WTC11 (cell line): ENCODE measurements around the gene MALAT1.

Experiments used
- IRF2 ChIP-seq: sonication (generic); formaldehyde crosslinking; IDR thresholded peaks from 2 replicates; pipeline ENCODE4 v1.8.0; 2022; ENCODE audit warnings: low read depth, missing genetic modification reagents, borderline replicate concordance
- NR3C1 ChIP-seq: sonication (generic); formaldehyde crosslinking; conservative IDR thresholded peaks from 2 replicates; pipeline ENCODE4 v1.8.1; 2023; ENCODE audit warnings: low read depth, mild to moderate bottlenecking, missing genetic modification reagents
- SP1 ChIP-seq: sonication (generic); formaldehyde crosslinking; conservative IDR thresholded peaks from 2 replicates; pipeline ENCODE4 v1.8.1; 2022; ENCODE audit warnings: missing genetic modification reagents
- TEAD4 ChIP-seq: sonication (generic); formaldehyde crosslinking; IDR thresholded peaks from 2 replicates; pipeline ENCODE4 v1.8.0; 2022; ENCODE audit warnings: mild to moderate bottlenecking, missing genetic modification reagents
- TP53 ChIP-seq: sonication (generic); formaldehyde crosslinking; IDR thresholded peaks from 2 replicates; pipeline ENCODE4 v1.8.1; 2023; ENCODE audit warnings: mild to moderate bottlenecking, missing genetic modification reagents
- TF ChIP-seq, protein P1 (sequence below): fragments of 200-600 bp; IDR thresholded peaks from 2 replicates; pipeline ENCODE4 v1.8.0; 2022; ENCODE audit warnings: antibody characterized with exemption

DNA sequence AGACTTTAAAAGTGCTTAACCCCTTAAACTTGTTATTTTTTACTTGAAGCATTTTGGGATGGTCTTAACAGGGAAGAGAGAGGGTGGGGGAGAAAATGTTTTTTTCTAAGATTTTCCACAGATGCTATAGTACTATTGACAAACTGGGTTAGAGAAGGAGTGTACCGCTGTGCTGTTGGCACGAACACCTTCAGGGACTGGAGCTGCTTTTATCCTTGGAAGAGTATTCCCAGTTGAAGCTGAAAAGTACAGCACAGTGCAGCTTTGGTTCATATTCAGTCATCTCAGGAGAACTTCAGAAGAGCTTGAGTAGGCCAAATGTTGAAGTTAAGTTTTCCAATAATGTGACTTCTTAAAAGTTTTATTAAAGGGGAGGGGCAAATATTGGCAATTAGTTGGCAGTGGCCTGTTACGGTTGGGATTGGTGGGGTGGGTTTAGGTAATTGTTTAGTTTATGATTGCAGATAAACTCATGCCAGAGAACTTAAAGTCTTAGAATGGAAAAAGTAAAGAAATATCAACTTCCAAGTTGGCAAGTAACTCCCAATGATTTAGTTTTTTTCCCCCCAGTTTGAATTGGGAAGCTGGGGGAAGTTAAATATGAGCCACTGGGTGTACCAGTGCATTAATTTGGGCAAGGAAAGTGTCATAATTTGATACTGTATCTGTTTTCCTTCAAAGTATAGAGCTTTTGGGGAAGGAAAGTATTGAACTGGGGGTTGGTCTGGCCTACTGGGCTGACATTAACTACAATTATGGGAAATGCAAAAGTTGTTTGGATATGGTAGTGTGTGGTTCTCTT lies 2.8 kb downstream of the MALAT1 start:
- TF ChIP-seq TEAD4 (CRISPR knock-in tag): no peak
- TF ChIP-seq, protein P1, sequence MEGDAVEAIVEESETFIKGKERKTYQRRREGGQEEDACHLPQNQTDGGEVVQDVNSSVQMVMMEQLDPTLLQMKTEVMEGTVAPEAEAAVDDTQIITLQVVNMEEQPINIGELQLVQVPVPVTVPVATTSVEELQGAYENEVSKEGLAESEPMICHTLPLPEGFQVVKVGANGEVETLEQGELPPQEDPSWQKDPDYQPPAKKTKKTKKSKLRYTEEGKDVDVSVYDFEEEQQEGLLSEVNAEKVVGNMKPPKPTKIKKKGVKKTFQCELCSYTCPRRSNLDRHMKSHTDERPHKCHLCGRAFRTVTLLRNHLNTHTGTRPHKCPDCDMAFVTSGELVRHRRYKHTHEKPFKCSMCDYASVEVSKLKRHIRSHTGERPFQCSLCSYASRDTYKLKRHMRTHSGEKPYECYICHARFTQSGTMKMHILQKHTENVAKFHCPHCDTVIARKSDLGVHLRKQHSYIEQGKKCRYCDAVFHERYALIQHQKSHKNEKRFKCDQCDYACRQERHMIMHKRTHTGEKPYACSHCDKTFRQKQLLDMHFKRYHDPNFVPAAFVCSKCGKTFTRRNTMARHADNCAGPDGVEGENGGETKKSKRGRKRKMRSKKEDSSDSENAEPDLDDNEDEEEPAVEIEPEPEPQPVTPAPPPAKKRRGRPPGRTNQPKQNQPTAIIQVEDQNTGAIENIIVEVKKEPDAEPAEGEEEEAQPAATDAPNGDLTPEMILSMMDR: no peak
- no peak for TF ChIP-seq TP53
- no peak for TF ChIP-seq SP1 (CRISPR knock-in tag)
- no peak for TF ChIP-seq IRF2 (CRISPR knock-in tag)
- no peak for TF ChIP-seq NR3C1
